Liver (tissue), 9 donors: Measurements from ENCODE around the gene HPN. TPM values are rescaled to one million over a fixed set of nuclear protein-coding genes. Genes with fewer than 3 reads are reported as not detected.

Source experiments
- DNase-seq: peaks from one replicate; pipeline ENCODE4 v3.0.0-alpha.2; 2017; ENCODE audit warnings: low spot score
- H3K27ac ChIP-seq, 2 donors: one replicate each; pipeline ENCODE4 v1.7.0; 2013; ENCODE audit warnings: inconsistent platforms in 2 of 2, low read length in 2 of 2, control low read depth in 1 of 2, low read depth in 1 of 2, mild to moderate bottlenecking in 1 of 2
- H3K27me3 ChIP-seq, 4 donors: one replicate each; pipeline versions ENCODE4 v1.6.1 to v1.7.0; 2013; ENCODE audit warnings: low read length in 3 of 4, inconsistent platforms in 1 of 4, mild to moderate bottlenecking in 1 of 4, moderate library complexity in 1 of 4; ENCODE audit not compliant: control insufficient read depth in 4 of 4, insufficient read depth in 4 of 4
- H3K36me3 ChIP-seq, 4 donors: one replicate each; pipeline versions ENCODE4 v1.6.1 to v1.7.0; 2013; ENCODE audit warnings: low read length in 3 of 4, mild to moderate bottlenecking in 3 of 4, low read depth in 1 of 4, moderate library complexity in 1 of 4; ENCODE audit not compliant: control insufficient read depth in 4 of 4, insufficient read depth in 3 of 4
- H3K4me1 ChIP-seq, 4 donors: one replicate each; pipeline versions ENCODE4 v1.6.1 to v1.7.0; 2013; ENCODE audit warnings: low read length in 3 of 4, mild to moderate bottlenecking in 3 of 4, moderate library complexity in 1 of 4; ENCODE audit not compliant: control insufficient read depth in 4 of 4, insufficient read depth in 4 of 4
- H3K4me3 ChIP-seq, 3 donors: one replicate each; pipeline versions ENCODE4 v1.6.1 to v1.7.0; 2013; ENCODE audit warnings: low read length in 3 of 3, control low read depth in 1 of 3, low read depth in 1 of 3, mild to moderate bottlenecking in 1 of 3
- H3K9ac ChIP-seq, 2 donors: one replicate each; pipeline ENCODE4 v1.7.0; 2013; ENCODE audit warnings: low read length in 2 of 2, mild to moderate bottlenecking in 2 of 2, moderate library complexity in 2 of 2, control low read depth in 1 of 2, low read depth in 1 of 2
- H3K9me3 ChIP-seq, 4 donors: one replicate each; pipeline versions ENCODE4 v1.6.1 to v1.7.0; 2013; ENCODE audit warnings: low read length in 3 of 4; ENCODE audit not compliant: control insufficient read depth in 4 of 4
- CTCF ChIP-seq: fragments of 150-350 bp; IDR thresholded peaks from 2 replicates; pipeline ENCODE4 v1.5.1; 2017; ENCODE audit warnings: improper control_type of control experiment, low read depth, low read length; ENCODE audit not compliant: missing input control
- EGR1 ChIP-seq, 2 donors: IDR thresholded peaks; 2 replicates each; pipeline ENCODE4 v1.6.1; 2016 to 2018; ENCODE audit warnings: antibody characterized with exemption in 2 of 2, low read depth in 2 of 2
- FOXA1 ChIP-seq: IDR thresholded peaks from 2 replicates; pipeline ENCODE4 v1.6.1; 2016; ENCODE audit warnings: antibody characterized with exemption
- FOXA2 ChIP-seq: IDR thresholded peaks from 2 replicates; pipeline ENCODE4 v1.6.1; 2016; ENCODE audit warnings: antibody characterized with exemption
- GABPA ChIP-seq, 2 donors: IDR thresholded peaks in 1 of 2; conservative IDR thresholded peaks in 1 of 2; 2 replicates each; pipeline ENCODE4 v1.6.1; 2016; ENCODE audit warnings: antibody characterized with exemption in 2 of 2, mild to moderate bottlenecking in 1 of 2, moderate library complexity in 1 of 2
- HNF4A ChIP-seq, 2 donors: conservative IDR thresholded peaks; 2 replicates each; pipeline ENCODE4 v1.6.1; 2016; ENCODE audit warnings: antibody characterized with exemption in 2 of 2, mild to moderate bottlenecking in 2 of 2
- JUND ChIP-seq, 2 donors: IDR thresholded peaks; 2 replicates each; pipeline ENCODE4 v1.6.1; 2016; ENCODE audit warnings: antibody characterized with exemption in 2 of 2
- MAX ChIP-seq: IDR thresholded peaks from 2 replicates; pipeline ENCODE4 v1.6.1; 2016; ENCODE audit warnings: antibody characterized with exemption
- RAD21 ChIP-seq, 2 donors: IDR thresholded peaks; 2 replicates each; pipeline ENCODE4 v1.6.1; 2016; ENCODE audit warnings: antibody characterized with exemption in 2 of 2, mild to moderate bottlenecking in 2 of 2
- REST ChIP-seq: IDR thresholded peaks from 2 replicates; pipeline ENCODE4 v1.6.1; 2016; ENCODE audit warnings: antibody characterized with exemption, mild to moderate bottlenecking
- RXRA ChIP-seq, 2 donors: IDR thresholded peaks; 2 replicates each; pipeline ENCODE4 v1.6.1; 2017 to 2018; ENCODE audit warnings: antibody characterized with exemption in 2 of 2, mild to moderate bottlenecking in 1 of 2
- SP1 ChIP-seq: IDR thresholded peaks from 2 replicates; pipeline ENCODE4 v1.6.1; 2018; ENCODE audit warnings: antibody characterized with exemption, mild to moderate bottlenecking
- TAF1 ChIP-seq: conservative IDR thresholded peaks from 2 replicates; pipeline ENCODE4 v1.6.1; 2016; ENCODE audit warnings: antibody characterized with exemption, mild to moderate bottlenecking
- WGBS: extraction: QIAGEN DNeasy Blood & Tissue Kit; methylation state at CpG from one replicate; pipeline ENCODE4 v1.1.7; 2013; 5-methylcytosine and 5-hydroxymethylcytosine counted together
- polyA plus RNA-seq, 2 donors: library from polyadenylated mRNA; stranded (reverse) in 1 of 2; unstranded in 1 of 2; fragments of 200-250 nt in 1 of 2; fragments of >200 nt in 1 of 2; fragmentation: Nextera tagmentation in 1 of 2; extraction: Ambion mirVana in 1 of 2; gene quantifications; one replicate each; pipeline versions ENCODE4 v1.2.1 to v1.2.3, GENCODE V29; 2013 to 2015
- total RNA-seq, 2 donors: library from RNA; depleted of rRNA; stranded (reverse); fragments of >200 nt; gene quantifications; one replicate each; pipeline ENCODE4 v1.2.3, GENCODE V29; 2014
- TF ChIP-seq, protein P1 (sequence below): IDR thresholded peaks from 2 replicates; pipeline ENCODE4 v1.6.1; 2016; ENCODE audit warnings: antibody characterized with exemption
- donor health status: healthy.
- donor health status: healthy.
- donor health status: healthy.
- donor health status: healthy.
- donor health status: healthy.

Gene HPN
- total and polyA plus RNA-seq, 4 donors: 130 to 535 (median 335) TPM

- no peak for DNase-seq
Measured at GRCh38 chr19:35094656-35095055, 53.1 kb downstream of the HPN start.

DNA sequence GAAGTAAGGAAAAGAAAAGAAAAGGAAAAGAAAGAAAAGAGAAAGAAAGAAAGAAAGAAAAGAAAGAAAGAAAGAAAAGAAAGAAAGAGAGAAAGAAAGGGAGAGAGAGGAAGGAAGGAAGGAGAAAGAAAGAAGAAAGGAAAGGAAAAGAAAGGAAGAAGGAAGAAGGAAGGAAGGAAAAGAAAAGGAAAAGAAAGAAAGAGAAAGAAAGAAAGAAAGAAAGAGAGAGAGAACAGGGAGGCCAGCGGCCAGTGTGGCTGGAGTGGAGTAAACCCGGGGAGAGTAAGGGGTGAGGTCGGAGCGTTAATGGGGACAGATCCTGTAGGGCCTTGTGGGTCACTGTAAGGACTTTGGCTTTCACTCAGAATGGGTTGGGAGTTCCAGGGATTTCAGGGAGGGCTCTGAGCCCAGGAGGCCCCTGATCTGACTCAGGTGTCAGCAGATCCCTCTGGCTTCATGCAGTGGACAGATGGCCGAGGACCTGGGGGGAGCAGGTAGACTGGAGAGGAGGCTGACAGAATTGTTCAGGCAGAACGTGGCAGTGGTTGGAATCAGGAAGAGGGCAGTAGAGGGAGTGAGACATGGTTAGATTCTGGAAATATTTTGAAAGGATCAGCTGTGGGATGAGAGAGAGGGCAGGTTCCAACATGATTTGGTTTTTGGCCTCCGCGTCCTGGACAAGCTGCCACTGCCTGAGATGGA is 54.3 kb downstream of the HPN start:
- DNase-seq: no peak
- Histone ChIP-seq H3K4me3 (no peak overlapping the region), H3K27ac (no peak overlapping the region), H3K4me1 (peaks cover 5 to 21% (median 14%) of the 10 kb centered on the region in 4 donors), H3K9me3 (no peaks in the 10 kb centered on the region), H3K27me3 (no peaks in the 10 kb centered on the region), H3K36me3 (no peaks in the 10 kb centered on the region), H3K9ac (no peak overlapping the region)
- 84% methylated on average over 8 of the region's 8 CpGs for WGBS
- TF ChIP-seq TAF1 (no peak), CTCF (no peak), RAD21 (IDR thresholded peaks at IDR 0.05) (no peak), MAX (no peak), FOXA1 (no peak), EGR1 (IDR thresholded peaks at IDR 0.05; ENCODE audit: low read depth in 2 of 2) (no peak), REST (no peak), HNF4A (conservative IDR thresholded peaks at IDR 0.05) (no peak)

More at GRCh38 chr19:35094656-35095055, 53.1 kb downstream of the HPN start:
- no peak overlapping the region for H3K4me3 ChIP-seq
- H3K4me1 ChIP-seq: peaks cover 5 to 28% (median 18%) of the 10 kb centered on the region in 4 donors
- no peaks in the 10 kb centered on the region for H3K36me3 ChIP-seq
- H3K27ac ChIP-seq: no peak overlapping the region
- TF ChIP-seq RXRA (IDR thresholded peaks at IDR 0.05) (no peak), RAD21 (IDR thresholded peaks at IDR 0.05) (no peak)
- no peak overlapping the region for H3K9ac ChIP-seq
- no peaks in the 10 kb centered on the region for H3K9me3 ChIP-seq
- H3K27me3 ChIP-seq: no peaks in the 10 kb centered on the region
- 94% methylated on average over 4 of the region's 4 CpGs for WGBS

DNA sequence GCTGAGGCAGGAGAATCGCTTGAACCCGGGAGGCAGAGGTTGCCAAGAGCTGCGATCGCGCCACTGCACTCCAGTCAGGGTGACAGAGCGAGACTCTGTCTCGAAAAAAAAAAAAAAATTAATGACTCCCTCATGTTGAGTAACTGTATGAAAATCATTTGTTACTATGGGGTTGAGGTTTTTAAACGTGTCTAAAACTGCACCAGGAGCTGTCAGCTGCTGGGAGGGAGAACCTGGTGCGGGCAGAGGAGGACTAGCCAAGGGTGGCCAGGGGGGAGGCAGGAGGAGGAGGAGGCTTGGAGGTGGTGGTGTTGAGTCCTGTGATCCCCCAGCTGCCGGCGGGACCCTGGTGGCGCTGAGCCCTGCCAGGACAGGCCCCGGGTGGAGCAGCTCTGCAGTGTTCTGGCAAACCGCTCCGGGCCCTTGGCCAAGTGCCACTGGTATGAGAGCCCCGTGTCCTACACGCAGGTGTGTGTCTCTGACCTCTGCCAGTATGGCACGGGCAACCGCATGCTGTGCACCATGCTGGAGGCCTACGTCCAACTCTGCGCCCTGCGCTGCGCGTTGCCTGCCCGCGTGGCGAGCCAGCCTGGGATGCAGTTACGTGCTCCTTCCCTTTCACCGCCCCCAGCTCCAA is 57.0 kb downstream of the HPN start:
- Histone ChIP-seq H3K27me3 (no peaks in the 10 kb centered on the region), H3K36me3 (no peaks in the 10 kb centered on the region), H3K4me1 (peaks cover 2 to 15% (median 11%) of the 10 kb centered on the region in 4 donors), H3K9ac (no peak overlapping the region), H3K27ac (no peak overlapping the region), H3K4me3 (no peak overlapping the region), H3K9me3 (no peaks in the 10 kb centered on the region)
- 71% methylated on average over 29 of the region's 29 CpGs for WGBS
- DNase-seq: no peak
- TF ChIP-seq HNF4A (conservative IDR thresholded peaks at IDR 0.05): no peak
- TF ChIP-seq RXRA (IDR thresholded peaks at IDR 0.05): no peak
- TF ChIP-seq FOXA1: no peak
- no peak for TF ChIP-seq JUND (IDR thresholded peaks at IDR 0.05)
- TF ChIP-seq, protein P1, sequence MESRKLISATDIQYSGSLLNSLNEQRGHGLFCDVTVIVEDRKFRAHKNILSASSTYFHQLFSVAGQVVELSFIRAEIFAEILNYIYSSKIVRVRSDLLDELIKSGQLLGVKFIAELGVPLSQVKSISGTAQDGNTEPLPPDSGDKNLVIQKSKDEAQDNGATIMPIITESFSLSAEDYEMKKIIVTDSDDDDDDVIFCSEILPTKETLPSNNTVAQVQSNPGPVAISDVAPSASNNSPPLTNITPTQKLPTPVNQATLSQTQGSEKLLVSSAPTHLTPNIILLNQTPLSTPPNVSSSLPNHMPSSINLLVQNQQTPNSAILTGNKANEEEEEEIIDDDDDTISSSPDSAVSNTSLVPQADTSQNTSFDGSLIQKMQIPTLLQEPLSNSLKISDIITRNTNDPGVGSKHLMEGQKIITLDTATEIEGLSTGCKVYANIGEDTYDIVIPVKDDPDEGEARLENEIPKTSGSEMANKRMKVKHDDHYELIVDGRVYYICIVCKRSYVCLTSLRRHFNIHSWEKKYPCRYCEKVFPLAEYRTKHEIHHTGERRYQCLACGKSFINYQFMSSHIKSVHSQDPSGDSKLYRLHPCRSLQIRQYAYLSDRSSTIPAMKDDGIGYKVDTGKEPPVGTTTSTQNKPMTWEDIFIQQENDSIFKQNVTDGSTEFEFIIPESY: no peak
- no peak for TF ChIP-seq REST
- TF ChIP-seq FOXA2: no peak
- no peak for TF ChIP-seq GABPA (IDR thresholded peaks at IDR 0.05 in 1 of 2, conservative IDR thresholded peaks at IDR 0.05 in 1 of 2)
- no peak for TF ChIP-seq RAD21 (IDR thresholded peaks at IDR 0.05)
- no peak for TF ChIP-seq SP1
- TF ChIP-seq MAX: no peak
